Measurements from ENCODE around the gene DNAJC18.

Gene DNAJC18

GRCh38 chr5:139419226-139420192, 19.8 kb downstream of the DNAJC18 start:
- no peak for TF ChIP-seq CTCF (IDR thresholded peaks at IDR 0.05; ENCODE audit: insufficient read depth, low read depth, low read length, missing control alignments)
- H3K4me3 ChIP-seq (ENCODE audit: low read length): no peak overlapping the region
- DNase-seq (ENCODE audit: low read depth): no peak

GRCh38 chr5:139418793-139419192, 20.5 kb downstream of the DNAJC18 start:
- TF ChIP-seq CTCF (IDR thresholded peaks at IDR 0.05; ENCODE audit: insufficient read depth, low read depth, low read length, missing control alignments): no peak
- DNase-seq (ENCODE audit: low read depth): no peak
- H3K4me3 ChIP-seq (ENCODE audit: low read length): no peak overlapping the region

- H3K4me3 ChIP-seq (ENCODE audit: low read length): no peak overlapping the region
- TF ChIP-seq CTCF (IDR thresholded peaks at IDR 0.05; ENCODE audit: insufficient read depth, low read depth, low read length, missing control alignments): no peak
- DNase-seq (ENCODE audit: low read depth): peak; percentile 26
Observed at GRCh38 chr5:139417214-139417613, 22.1 kb downstream of the DNAJC18 start.

GRCh38 chr5:139416651-139417050, 22.7 kb downstream of the DNAJC18 start:
- no peak for TF ChIP-seq CTCF (IDR thresholded peaks at IDR 0.05; ENCODE audit: insufficient read depth, low read depth, low read length, missing control alignments)
- no peak for DNase-seq (ENCODE audit: low read depth)
- no peak overlapping the region for H3K4me3 ChIP-seq (ENCODE audit: low read length)

GRCh38 chr5:139415869-139416268, 23.5 kb downstream of the DNAJC18 start:
- H3K4me3 ChIP-seq (ENCODE audit: low read length): no peak overlapping the region
- no peak for TF ChIP-seq CTCF (IDR thresholded peaks at IDR 0.05; ENCODE audit: insufficient read depth, low read depth, low read length, missing control alignments)
- no peak for DNase-seq (ENCODE audit: low read depth)

GRCh38 chr5:139415221-139415861, 24.0 kb downstream of the DNAJC18 start:
- peak; percentile 90 for DNase-seq (ENCODE audit: low read depth)
- TF ChIP-seq CTCF (IDR thresholded peaks at IDR 0.05; ENCODE audit: insufficient read depth, low read depth, low read length, missing control alignments): no peak
- H3K4me3 ChIP-seq (ENCODE audit: low read length): no peak overlapping the region
